ENCODE data around the gene CIAO2A.

DNA sequence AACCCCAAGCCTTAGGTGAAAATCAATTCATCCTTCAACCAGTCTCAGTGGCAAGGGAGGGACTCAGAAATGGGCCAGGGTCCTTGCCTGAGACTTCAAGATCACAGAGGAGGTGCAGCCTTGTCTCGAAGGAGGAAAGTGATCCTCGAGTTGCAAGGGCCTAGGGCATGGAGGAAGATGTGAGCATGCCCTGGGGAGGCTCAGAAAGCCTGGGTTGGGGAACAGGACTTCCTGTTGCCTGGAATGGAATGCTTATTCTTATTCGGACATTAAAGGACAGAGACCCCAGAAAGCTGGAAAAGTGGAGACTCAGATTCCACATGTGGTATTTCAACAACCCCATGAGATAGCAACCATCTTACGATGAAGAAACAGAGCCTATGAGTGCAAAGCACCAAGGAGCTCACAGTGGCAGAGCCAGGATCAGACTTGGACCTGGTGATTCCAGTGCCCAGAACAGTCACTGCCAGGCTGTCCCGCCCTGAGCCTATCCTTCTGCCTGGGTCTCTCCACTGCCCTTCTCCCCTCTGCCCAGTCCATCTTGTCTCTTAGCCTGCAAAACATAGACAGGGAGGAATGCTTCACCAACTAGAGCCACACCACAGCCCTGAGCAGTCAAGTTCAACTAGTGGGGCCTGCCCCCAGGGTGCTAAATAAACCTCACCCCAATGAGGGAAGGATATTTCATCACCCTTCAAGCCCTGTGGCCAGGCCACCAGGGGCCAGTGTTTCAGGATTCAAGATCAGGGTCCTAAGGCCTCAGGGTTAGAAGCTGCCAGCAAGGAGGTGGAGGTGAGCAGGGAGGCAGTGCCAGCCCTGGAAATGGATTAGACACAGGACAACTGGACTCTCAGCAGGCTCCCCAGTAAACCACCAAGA is 69.2 kb downstream of the CIAO2A start:
- TF ChIP-seq, protein P1, sequence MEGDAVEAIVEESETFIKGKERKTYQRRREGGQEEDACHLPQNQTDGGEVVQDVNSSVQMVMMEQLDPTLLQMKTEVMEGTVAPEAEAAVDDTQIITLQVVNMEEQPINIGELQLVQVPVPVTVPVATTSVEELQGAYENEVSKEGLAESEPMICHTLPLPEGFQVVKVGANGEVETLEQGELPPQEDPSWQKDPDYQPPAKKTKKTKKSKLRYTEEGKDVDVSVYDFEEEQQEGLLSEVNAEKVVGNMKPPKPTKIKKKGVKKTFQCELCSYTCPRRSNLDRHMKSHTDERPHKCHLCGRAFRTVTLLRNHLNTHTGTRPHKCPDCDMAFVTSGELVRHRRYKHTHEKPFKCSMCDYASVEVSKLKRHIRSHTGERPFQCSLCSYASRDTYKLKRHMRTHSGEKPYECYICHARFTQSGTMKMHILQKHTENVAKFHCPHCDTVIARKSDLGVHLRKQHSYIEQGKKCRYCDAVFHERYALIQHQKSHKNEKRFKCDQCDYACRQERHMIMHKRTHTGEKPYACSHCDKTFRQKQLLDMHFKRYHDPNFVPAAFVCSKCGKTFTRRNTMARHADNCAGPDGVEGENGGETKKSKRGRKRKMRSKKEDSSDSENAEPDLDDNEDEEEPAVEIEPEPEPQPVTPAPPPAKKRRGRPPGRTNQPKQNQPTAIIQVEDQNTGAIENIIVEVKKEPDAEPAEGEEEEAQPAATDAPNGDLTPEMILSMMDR (IDR thresholded peaks at IDR 0.05; ENCODE audit: low read depth, low read length): no peak
- TF ChIP-seq EZH2phosphoT487 (IDR thresholded peaks at IDR 0.05; ENCODE audit: low read depth): no peak
